Calu3 (cell line): ENCODE measurements around the gene LAMB4. TPM values are rescaled to one million over a fixed set of nuclear protein-coding genes. Genes with fewer than 3 reads are reported as not detected.

Experiments
- BruUV-seq: library from RNA; stranded (reverse); fragments of 400-500 nt; replicated peaks from 2 replicates; lab custom pipeline; 2021; lab: Mats Ljungman, UMichigan
- CTCF ChIA-PET: fragments of 300-600 bp; sonication (Branson Sonifier 250); formaldehyde crosslinking; loops from one replicate; lab custom pipeline; 2022; ENCODE audit warnings: antibody characterized with exemption; lab: Charles Lee
- DNase-seq: peaks from one replicate; pipeline ENCODE4 v3.0.0; 2022
- H3K27ac Mint-ChIP-seq: one replicate; pipeline ENCODE4 v1.8.0; 2022; ENCODE audit warnings: mixed read lengths; ENCODE audit not compliant: unreplicated experiment
- H3K27me3 Mint-ChIP-seq: one replicate; pipeline ENCODE4 v1.8.0; 2022; ENCODE audit warnings: mixed read lengths; ENCODE audit not compliant: unreplicated experiment
- H3K36me3 Mint-ChIP-seq: one replicate; pipeline ENCODE4 v1.8.0; 2022; ENCODE audit warnings: mild to moderate bottlenecking, moderate library complexity, mixed read lengths; ENCODE audit not compliant: insufficient read depth, unreplicated experiment
- H3K4me1 Mint-ChIP-seq: one replicate; pipeline ENCODE4 v1.8.0; 2022; ENCODE audit warnings: mild to moderate bottlenecking, low read depth, mixed read lengths; ENCODE audit not compliant: unreplicated experiment
- H3K4me3 Mint-ChIP-seq: one replicate; pipeline ENCODE4 v1.8.0; 2022; ENCODE audit warnings: mild to moderate bottlenecking, low read depth, moderate library complexity, mixed read lengths; ENCODE audit not compliant: unreplicated experiment
- H3K9me3 Mint-ChIP-seq: one replicate; pipeline ENCODE4 v1.8.0; 2022; ENCODE audit warnings: low read depth, mixed read lengths; ENCODE audit not compliant: unreplicated experiment
- intact Hi-C: fragments of 100-400 bp; cut with micrococcal nuclease; formaldehyde crosslinking; loops from one replicate; pipeline ENCODE4 v1.10.0; 2022; ENCODE audit not compliant: unreplicated experiment
- total RNA-seq: library from RNA; stranded (reverse); gene quantifications from 2 replicates; pipeline ENCODE4 v1.2.3, GENCODE V29; 2022
- TF ChIP-seq, protein P1 (sequence below): fragments of 200-600 bp; IDR thresholded peaks from one replicate; pipeline ENCODE4 v1.8.0; 2022; ENCODE audit warnings: antibody characterized with exemption; ENCODE audit not compliant: unreplicated experiment

Gene LAMB4
- total RNA-seq, 1 experiment from 2014 or later = not detected

DNA sequence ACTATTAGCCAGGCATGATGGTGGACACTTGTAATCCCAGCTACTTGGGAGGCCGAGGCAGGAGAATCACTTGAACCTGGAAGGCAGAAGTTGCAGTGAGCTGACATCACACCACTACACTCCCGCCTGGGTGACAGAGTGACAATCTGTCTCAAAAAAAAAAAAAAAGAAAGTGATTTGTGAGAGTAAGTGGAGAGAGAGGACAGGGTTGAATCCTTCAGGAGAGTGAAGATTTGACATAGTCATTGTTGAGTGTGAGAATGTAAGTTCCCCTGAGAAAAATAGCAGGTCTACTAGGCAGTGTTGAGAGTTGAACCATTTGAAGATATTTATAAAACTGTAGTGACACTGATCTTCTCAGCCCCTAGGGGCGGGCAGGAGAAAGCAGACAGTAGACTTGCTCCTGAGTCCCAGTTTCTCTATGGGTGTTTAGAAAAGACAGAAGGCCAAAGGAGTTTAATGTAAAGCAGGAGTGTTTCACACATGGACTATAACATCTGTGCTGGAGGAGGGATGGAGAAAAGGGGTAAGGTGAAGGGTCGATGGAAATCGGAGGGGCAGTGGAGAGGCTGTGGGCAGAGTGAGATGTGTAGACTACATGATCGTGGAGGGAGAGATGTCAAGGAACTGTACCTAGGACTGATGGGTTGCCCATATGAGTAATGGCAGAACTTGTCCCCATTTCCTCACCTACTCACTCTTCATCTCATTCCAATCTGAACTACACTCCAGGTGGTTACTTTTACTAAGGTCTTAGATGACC lies 13.7 kb upstream of the LAMB4 start:
- CTCF ChIA-PET = no interaction called here
- intact Hi-C loops = no loop called here
- H3K36me3 Mint-ChIP-seq = no peaks in the 10 kb centered on the region
- H3K4me1 Mint-ChIP-seq = no peaks in the 10 kb centered on the region
- H3K9me3 Mint-ChIP-seq = no peaks in the 10 kb centered on the region
- no peak for DNase-seq
- no peaks in the 10 kb centered on the region for H3K27me3 Mint-ChIP-seq
- H3K27ac Mint-ChIP-seq = no peak overlapping the region
- TF ChIP-seq, protein P1, sequence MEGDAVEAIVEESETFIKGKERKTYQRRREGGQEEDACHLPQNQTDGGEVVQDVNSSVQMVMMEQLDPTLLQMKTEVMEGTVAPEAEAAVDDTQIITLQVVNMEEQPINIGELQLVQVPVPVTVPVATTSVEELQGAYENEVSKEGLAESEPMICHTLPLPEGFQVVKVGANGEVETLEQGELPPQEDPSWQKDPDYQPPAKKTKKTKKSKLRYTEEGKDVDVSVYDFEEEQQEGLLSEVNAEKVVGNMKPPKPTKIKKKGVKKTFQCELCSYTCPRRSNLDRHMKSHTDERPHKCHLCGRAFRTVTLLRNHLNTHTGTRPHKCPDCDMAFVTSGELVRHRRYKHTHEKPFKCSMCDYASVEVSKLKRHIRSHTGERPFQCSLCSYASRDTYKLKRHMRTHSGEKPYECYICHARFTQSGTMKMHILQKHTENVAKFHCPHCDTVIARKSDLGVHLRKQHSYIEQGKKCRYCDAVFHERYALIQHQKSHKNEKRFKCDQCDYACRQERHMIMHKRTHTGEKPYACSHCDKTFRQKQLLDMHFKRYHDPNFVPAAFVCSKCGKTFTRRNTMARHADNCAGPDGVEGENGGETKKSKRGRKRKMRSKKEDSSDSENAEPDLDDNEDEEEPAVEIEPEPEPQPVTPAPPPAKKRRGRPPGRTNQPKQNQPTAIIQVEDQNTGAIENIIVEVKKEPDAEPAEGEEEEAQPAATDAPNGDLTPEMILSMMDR = no peak
- no TSS peak for BruUV-seq
- H3K4me3 Mint-ChIP-seq = no peak overlapping the region

DNA sequence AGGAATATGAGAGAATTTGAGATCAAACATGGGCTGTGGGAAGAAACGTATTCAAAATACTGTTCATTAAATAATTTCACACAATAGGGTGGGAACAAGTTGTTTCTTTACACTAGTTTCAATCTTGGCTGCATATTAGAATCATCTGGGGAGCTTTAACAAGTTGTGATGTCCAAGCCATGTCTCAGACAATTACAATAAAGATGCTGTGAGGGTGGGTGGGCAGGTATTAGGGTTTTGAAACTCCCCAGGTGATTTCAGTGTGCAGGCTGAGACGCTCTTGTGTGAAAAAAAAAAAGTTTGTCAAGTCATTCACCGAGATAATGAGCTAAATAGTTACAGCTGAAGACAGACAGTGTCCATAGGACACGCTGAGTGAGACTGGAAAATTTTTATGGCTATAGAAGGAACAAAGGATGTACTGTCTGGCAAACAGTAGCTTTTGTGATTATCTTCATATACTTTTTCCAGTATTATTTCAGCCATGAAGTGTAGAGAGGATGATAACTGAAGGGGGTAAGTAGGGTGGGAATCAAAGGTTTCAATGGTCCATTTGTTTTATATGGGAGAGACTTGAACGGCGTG lies 12.6 kb upstream of the LAMB4 start:
- no peak for DNase-seq
- H3K9me3 Mint-ChIP-seq = no peaks in the 10 kb centered on the region
- CTCF ChIA-PET = no interaction called here
- no TSS peak for BruUV-seq
- H3K4me3 Mint-ChIP-seq = no peak overlapping the region
- H3K27ac Mint-ChIP-seq = no peak overlapping the region
- H3K27me3 Mint-ChIP-seq = no peaks in the 10 kb centered on the region
- TF ChIP-seq, protein P1 = no peak
- no peaks in the 10 kb centered on the region for H3K36me3 Mint-ChIP-seq
- intact Hi-C loops = no loop called here
- H3K4me1 Mint-ChIP-seq = no peaks in the 10 kb centered on the region

DNA sequence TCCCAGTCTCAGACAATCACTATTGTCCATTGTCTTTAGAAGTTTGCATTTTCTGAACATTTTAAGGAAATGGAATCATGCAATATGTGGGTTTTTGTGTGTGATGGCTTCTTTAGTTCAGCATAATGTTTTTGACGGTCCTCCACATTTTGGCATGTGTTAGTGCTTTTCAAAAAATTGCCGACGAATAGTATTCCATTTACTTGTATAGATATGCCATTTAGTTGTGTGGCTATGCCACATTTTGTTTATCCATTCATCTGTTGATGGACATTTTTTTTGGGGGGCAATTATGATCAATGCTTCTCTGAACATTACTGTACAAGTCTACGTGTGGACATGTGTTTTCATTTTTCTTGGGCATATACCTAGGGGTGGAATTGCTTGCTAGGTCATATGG lies 12.0 kb upstream of the LAMB4 start:
- TF ChIP-seq, protein P1 = no peak
- Mint-ChIP-seq H3K27me3 (no peaks in the 10 kb centered on the region), H3K9me3 (no peaks in the 10 kb centered on the region), H3K27ac (no peak overlapping the region), H3K4me1 (no peaks in the 10 kb centered on the region), H3K36me3 (no peaks in the 10 kb centered on the region), H3K4me3 (no peak overlapping the region)
- CTCF ChIA-PET = no interaction called here
- DNase-seq = no peak
- BruUV-seq = no TSS peak
- intact Hi-C loops = no loop called here

DNA sequence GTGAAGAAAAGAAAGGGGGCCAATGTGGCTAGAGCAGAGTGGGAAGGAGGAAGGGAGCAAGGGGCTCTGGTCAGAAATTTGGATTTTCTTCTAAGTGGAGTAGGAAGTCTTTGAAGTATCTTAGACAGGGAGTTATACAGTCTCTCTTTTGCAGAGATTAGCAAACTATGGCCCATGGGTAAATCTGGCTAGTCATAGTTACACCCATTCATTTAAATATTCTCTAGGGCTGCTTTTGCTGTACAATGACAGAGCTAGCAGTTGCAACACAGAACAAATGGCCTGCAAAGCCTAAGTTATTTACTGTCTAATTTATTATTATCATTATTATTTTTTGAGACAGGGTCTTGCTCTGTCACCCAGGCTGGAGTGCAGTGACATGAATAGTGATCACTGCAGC lies 10.5 kb upstream of the LAMB4 start:
- H3K4me3 Mint-ChIP-seq = no peak overlapping the region
- H3K27me3 Mint-ChIP-seq = no peaks in the 10 kb centered on the region
- H3K27ac Mint-ChIP-seq = no peak overlapping the region
- no peaks in the 10 kb centered on the region for H3K4me1 Mint-ChIP-seq
- H3K9me3 Mint-ChIP-seq = no peaks in the 10 kb centered on the region
- intact Hi-C loops = no loop called here
- BruUV-seq = no TSS peak
- no peak for DNase-seq
- CTCF ChIA-PET = interaction anchor here (0.7 kb wide), 1 partner anchor 421 kb away, joined by 3 read pairs; no protein-coding TSS in a partner anchor
- TF ChIP-seq, protein P1 = no peak
- H3K36me3 Mint-ChIP-seq = no peaks in the 10 kb centered on the region
